Endometrium (tissue), 2 donors: ENCODE results near the gene PTPRG.

ENCODE experiments used
- FAIRE-seq: peaks from 2 replicates; lab custom pipeline; 2012; peaks lifted over from hg19 to GRCh38; lab: Jason Lieb, UNC
- donor health status: control.
- donor health status: control.

The PTPRG gene

DNA sequence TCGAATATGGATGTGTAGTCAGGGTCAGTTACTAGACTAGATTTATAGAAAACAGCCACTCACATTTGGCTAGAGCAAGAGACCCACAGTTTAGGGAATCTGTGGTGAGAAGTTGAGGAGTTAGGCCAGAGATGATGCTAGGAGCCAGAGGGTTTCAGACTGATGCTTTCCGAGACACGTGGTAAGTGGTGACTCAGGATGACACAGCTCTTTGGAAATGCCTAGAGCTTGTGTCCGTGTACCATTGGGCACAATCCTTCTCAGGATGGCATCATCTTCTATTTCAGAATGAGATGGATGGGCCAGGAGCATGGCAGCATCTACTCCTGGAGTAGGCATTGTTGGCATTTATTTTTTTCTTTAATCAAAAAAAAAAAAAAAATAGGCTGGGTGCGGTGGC is 28.5 kb downstream of the PTPRG start:
- no peak for FAIRE-seq

DNA sequence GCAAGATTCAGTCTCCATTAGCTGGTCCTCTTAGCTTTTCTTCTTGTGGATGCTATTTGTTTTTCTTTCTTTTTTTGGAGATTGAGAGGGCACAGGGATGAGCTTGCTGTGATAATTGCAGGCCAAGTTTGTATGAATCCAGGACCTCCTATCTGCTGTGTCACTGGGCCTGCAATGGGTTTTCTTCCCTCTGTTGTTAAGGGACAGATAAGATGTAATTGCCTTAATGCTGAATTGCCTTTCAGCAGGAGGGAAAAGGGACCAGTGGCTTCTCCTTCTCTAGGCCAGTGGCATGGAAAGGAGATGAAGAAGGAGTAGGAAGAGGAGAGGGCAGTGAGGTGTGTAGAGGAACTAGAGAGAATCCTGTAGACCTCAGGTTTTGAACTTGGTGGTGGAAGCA is 29.9 kb downstream of the PTPRG start:
- FAIRE-seq = no peak

DNA sequence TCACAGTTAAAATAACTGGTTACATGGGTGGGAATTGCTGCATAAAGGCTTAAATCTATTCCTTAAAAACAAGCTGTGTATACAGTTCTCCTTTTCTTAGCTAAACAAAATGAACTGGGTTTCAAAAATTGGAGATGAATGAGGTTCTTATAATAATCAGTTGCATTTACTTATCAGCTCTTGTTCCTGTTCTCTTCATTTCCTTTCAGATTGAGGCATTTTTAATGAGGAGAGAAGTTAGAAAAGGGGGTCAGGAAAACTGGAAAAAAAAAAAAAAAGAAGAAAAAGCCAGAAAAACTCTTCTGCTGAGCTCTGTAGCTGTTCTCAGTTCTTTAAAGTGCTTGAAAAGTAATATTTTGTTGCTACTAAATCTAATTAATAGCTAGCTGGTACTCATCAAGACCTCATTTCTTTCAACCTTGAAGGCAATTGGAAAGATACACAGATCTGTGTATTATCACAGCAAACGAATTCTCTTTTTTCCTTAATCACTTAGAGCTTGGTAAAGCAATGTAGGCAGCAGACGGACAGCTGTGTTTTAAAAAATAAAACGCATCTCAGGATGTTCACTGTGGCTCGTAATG is 32.2 kb downstream of the PTPRG start:
- no peak for FAIRE-seq

DNA sequence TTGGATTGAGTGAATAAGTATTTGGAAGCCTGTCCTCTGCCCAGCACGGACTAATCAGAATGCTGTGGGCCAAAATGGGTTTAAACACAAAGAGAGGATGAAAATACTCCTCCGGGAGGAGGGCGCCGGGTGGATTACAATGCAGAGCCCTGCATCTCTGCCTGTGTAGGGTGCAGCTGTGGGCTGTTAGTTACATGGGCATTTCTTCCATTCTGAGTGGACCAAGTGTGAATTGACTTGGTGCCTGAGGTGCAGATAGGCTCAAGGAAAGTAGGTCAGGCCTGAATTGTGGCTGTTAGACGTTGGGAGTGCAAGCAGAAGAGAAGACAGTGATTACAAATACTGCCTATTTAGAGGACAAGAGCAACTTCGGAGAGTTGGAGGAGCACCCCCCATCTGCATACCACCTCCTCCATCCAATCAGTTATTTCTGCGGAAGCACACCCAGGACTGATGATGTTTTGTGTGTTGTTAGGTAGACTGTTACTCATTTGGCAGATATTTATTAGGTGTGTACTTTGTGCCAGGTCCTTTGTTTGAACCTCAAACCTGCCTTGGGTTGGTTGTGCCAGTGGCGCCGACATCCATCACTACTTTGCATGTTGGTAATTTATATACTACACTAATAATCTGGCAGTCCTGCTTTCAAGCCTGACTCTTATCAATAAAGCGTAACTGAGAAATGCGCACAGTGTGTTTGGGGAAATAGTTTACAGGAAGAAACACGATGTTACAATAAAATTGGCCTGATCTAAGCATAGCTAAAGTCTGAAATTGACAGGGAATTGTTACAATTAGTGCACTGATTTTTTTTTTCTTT is 33.0 kb downstream of the PTPRG start:
- FAIRE-seq = no peak

DNA sequence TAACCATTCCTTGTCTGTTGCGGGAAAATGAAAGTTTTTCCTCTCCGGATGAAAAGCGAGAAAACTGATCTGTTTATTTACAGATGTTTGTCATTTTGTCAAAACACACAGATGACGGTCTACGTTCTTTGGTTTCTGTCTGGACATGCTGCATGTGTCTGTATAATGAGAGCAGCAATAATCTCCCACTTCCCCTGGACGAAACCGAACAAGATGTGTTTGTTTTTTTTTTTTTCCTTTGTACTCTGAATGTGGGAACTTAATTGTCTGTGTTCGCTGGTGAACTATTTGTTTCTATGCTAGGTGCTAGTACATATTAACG is 33.6 kb downstream of the PTPRG start:
- no peak for FAIRE-seq

DNA sequence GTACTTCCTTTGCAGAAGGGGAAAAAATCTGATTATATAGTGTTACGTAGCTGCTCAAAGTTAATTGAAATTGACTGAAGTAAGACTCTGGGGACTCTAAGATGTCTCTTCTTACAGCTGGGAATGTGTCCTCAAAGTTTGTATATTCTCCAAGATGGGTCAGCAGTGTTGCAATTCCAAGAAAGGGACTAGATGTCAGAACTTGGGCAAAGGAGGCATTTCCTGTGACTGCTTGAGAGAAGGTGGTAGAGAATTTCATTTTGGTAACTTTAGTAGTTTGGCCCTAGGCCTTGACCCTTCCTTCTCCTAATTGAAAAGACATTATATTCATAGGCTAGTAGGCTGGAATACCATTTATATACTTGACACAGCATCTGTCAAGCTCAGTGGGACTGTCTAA is 33.9 kb downstream of the PTPRG start:
- FAIRE-seq = no peak

DNA sequence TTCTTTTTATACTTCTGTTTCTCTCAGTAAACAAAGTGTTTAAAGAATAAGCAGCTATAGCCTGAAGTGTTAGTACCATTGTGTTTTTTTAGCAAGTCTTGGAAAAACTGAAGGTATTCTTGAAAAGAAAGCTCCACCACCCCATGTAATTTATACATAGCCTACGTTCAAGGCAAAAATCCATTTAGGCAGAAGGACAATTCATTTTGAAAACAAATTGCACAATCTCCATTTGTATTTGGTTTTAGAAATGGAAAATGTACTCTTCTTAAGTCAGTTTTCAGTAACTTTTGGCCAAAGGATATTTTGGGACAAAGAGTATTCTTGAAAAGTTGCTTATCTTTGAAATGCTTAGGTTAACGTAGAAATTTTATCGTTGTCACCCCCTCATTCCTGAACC is 34.5 kb downstream of the PTPRG start:
- FAIRE-seq = no peak

DNA sequence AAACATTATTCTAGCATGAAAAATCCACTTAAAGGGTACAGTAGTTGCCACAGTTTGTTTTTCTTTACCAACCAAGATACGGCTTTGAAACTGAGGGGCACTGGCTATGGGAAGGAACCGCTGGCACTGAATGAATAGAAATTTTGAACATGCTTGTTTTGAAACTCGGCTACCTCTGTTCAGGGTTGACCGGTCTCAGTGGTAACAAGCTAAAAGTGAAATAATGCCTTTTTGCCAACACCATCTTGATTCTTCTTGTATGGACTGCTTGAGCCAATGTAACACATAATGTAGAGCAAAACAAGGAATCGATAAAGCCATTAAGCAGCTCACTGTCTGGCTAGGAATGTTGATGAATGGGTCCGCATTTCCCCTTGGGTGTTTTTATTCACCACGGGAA is 36.5 kb downstream of the PTPRG start:
- no peak for FAIRE-seq

DNA sequence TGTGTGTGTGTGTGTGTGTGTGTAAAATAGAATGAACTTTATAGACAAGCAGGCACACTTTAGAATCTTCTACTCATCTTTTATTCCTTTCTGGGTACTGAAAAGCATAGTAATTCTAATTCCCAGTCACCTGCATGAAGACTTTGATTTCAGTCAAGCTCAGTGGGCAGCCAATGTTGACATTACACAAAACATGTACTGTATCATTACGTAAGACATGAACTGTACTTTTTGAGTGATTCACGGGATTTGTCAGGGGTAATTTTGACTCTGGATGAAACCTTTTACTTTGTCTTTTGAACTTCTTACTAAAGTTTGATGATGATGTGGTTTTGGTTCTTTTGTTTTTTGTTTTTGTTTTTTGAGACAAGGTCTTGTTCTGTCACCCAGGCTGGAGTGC is 38.8 kb downstream of the PTPRG start:
- no peak for FAIRE-seq

DNA sequence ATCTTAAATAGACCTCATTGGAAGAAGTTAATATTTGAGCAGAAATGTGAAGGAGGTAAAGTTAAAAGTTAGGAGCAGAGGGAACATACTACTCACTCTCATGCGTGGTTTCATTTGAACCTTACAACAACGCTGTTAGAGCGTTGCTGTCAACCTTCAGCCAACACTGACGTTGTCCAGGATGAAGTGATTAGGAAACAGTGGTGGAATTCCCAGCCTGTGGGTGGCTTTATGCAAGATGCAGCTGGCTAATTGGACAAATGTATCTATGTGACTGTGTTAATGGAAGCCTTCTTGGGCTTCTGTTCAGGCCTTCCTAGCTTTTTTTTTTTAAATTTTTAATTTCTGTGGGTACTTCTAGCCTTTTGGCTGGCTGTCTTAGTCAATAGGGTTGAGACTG is 40.5 kb downstream of the PTPRG start:
- no peak for FAIRE-seq

DNA sequence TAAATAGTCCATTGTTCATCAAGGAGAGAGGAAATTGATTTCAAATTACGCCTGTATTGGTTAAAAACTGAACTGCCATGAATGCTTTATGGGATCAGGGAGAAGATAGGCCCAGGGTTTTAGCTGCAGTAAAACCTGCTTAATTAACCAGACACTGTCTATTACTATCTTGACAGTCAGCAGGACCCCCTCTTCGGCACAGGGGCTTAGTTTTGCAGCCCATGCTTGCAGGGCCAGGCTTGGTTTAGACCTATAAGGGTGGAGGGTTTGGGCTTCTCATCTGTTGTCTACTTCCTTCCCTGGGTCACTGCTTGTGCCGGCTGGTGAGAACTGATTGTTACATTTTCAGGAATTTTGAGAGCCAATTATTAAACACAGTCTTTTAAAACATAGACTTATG is 41.1 kb downstream of the PTPRG start:
- FAIRE-seq = no peak

DNA sequence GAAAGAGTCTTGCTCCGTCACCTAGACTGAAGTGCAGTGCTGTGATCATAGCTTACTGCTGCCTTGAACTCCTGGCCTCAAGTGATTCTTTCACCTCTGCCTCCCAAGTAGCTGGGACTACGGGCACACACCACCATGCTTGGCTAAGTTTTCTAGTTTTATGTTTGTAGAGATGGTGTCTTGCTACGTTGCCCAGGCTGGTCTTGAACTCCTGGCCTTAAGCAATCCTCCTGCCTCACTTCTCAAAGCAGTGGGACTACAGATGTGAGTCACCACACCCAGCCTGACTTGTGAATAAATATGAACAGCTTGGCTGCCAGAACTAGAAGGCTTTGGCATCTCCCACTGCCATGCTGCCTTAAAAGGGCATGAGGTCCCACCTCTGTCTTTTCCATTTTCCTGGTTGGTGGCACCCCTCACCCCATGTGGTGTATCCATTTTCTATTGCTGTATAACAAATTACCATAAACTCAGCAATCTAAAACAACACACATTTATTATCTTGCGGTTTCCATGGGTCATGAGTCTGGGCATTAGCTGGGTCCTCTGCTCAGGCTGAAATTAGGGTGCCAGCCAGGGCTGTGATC is 44.3 kb downstream of the PTPRG start:
- no peak for FAIRE-seq

DNA sequence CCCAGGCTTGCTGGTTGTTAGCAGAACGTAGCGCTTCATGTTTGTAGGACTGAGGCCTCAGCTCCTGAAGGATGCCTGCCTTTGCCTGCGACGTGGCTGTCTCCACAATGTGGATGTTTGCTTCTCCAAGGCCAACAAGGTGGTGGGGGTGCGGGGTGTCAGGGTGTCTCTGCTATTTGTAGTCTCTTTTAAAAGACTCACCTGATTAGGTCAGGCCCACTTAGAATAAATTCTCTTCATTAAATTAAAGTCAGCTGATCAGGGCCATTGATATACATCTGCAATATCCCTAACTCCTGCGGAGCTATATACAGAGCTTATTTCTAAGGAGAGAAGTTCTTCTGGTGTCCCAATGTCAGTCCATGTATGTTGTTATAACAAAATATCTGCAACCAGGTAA is 44.8 kb downstream of the PTPRG start:
- no peak for FAIRE-seq

DNA sequence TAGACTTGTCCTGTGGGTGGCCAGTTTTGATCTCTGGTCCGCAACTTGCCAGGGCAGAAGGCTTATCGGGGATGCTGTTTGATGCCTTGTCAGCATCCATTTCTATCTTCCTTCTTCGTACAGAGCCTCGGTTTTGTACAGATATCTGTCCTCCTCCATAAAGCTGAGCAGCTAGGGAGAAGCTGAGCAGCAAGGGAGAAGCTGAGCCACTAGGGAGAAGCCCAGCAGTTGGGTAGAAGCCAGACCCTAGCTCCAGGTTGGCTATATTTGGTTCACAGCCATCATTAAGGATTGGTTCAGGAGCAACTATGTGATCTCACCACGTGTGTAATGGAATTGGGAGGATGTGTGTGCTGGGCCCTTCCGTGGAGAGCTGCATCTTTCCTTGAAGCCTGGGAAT is 46.7 kb downstream of the PTPRG start:
- no peak for FAIRE-seq

DNA sequence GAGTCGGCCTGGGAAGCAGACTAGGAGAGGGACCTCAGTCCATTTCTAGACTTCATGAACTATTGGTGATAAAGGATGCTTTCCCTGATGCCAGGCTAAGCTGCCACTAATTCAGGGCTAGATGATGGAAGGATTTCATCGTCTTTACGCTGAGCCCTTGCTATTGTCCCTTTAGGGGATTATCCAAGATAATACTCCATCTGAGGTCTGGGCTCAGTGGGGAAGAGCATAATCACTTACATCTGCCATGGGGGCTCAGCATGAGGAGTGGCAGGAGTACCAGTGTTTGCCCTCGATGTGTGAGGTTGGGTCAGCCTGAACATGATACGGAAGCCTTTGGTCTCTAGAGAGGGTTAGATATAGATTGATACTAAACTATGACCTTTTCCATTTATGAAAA is 47.3 kb downstream of the PTPRG start:
- FAIRE-seq = no peak

DNA sequence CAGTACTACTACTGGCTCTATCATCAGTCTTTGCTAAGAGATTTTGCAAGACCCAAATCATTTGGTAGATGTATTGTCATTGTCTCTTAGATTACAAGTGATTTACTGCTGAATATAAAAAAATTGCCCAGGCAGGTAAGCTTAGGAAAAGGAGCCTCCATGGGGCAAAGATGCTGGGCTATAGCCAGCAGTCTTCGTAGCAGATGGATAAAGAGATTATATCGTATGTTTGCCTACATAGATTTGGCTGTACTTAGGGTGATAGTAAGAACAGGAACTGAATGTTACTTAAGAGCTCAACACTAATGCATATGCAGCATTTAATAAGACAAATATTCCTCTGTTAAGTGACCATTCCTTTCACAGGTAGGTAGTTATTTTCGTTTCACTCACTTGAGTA is 48.9 kb downstream of the PTPRG start:
- FAIRE-seq = no peak

DNA sequence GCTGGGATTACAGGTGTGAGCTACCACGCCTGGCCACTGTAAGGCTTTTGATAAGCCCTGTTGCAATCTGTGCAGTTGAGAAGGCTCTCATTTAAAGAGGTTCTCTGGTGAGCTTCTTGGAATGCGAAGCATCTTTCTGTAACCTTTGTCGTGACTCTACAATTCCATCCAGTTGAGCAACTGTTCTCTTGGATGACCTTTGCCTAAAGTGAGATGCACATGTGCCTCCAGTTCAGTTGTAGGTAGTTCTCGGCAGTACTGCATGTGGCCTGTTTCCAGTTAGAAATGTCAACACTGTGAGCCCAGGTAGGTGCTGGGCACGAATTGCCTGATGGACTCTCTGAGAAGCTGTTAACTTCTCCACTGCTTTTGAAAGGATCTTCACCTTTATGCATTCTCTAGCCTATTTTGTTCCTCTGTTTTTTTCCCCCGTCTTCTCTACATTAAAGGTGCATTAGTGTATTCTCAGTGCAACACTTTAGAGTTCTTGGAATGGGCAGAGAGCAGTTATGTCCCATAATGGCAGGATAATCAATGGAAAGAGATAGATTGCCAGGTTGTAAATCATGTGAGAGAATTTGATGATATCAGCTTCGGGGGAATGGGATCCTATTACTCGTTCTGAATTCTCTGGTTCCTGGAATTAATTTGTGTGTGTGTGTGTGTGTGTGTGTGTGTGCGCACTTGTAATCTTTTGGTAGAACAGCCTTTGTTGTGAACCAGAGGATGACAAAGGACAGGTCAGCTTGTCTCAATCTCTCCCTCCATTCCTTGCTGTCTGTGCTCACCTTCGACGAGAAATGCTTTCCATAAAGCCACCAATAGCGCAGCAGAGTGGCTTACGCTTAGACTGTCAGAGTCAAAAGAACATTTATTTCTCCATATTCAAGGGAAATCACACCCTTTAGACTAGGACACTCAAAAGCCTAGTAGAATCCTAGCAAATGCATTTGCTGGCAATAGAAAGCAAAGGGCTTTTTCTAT is 51.1 kb downstream of the PTPRG start:
- FAIRE-seq = no peak

DNA sequence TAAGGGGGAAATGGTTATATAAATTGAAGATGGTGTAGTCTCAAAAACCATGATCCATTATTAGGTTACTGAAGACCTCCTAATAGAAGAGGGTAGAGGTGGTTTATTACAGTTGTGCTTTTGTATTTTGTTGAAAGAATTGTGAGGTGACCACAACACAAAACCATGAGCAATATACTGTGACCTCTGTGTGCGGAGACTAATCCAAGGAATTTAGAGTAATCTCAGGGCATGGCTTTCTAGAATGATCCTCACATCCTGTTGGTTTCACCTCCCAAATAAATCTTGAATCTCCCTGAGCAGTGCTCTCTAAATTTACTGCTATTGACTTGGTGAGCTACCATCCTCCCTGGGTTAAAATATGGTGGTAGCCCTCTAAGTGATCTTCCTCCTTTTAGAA is 52.3 kb downstream of the PTPRG start:
- no peak for FAIRE-seq

DNA sequence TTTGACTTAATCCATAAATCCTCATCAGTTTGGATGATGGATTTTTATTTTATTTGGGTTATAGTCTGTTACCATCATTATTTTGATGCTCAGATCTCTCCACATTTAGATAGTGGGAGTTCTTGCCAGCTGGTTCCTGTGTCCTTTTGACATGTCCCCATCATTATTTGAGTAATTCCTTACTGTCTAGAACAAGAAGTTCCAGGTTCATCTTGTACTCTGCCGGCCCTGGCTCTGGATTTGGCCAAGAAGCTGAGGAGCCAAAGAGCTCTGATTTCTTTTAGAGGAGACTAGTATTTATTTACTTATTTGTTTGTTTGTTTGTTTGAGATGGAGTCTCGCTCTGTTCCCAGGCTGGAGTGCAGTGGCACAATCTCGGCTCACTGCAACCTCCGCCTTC is 54.3 kb downstream of the PTPRG start:
- FAIRE-seq = no peak

DNA sequence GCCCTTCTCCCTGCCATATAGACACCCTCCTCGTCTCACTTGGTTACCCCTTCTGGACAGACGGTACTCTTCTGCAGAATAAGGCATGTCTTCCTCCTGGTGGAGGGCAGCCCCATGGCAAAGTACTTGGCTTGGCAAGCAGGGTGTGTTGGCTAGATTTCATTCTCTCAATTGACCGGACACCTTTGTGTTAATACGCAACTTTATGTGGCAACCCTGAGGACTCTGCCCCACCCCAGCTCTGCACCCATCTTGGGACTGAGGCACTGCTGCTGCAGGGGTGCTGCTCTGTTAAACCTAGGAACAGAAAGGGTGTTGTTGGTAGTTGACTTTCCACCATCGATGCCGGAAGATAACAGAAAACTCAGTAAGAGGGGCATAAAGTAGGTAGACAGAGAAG is 55.2 kb downstream of the PTPRG start:
- no peak for FAIRE-seq

DNA sequence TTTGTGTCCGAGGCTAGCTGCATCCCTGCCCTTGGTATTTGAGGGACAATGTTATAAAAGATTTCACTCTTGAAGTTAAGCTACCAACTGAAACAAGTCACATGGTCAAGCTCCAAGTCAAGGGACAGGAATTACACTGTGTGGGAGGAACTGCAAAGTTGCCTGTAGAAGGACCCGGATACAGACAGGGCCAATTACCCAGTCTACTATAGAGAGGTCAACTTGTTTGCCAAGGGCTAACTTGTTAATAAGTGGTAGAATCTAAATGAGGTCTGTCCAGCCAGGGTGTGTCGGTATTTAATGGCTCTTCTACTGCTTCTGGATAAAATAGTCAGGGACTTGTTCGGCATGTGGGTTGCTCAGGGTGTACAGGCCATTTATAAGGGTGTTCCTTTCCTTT is 55.7 kb downstream of the PTPRG start:
- FAIRE-seq = no peak

DNA sequence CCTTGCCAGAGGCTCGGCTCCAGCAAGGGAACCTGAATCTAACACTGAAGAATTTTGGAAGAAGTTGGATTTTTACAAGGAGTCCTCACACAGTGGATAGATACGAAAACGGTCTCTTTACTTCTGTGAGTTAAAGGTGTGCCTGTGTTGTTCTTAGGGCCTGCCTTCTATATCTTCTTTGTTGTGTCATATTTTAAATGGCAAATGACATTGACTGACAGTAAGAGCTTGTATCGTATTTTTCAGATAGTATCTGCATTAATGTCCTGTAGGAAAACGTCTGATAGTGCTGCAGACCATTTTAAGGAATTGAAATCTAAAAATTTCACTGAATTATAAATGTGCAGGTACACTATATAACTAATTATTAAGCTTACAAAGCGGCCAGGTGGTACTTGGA is 56.3 kb downstream of the PTPRG start:
- no peak for FAIRE-seq

DNA sequence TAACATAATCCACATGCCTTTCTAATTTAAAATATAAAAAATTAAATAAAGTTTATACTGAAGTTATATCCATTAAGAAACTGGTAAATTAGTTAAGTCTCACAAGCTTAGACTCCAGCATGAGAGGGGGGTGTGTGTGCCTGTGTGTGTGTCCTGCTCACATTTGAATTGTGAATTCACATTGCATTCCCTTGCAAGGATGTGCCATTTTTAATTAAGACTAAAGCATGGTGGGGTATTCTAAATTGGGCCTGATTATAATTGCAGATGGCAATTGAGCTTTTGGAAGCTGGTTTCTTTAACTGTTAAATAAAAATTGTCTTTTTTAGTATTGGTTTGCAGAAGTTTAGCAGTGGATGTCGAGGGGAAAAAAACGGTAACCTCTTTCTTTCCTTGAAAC is 56.9 kb downstream of the PTPRG start:
- FAIRE-seq = no peak
